GM23248 (cell line): ENCODE data around the gene PRSS3.
"Not testable (repeated sequence)": the region's sequence is repeated elsewhere in the genome, so short reads cannot be mapped to it uniquely, and the experiment has no call there.

Source experiments
- EZH2 ChIP-seq: fragments of 200-600 bp; sonication (generic); IDR thresholded peaks from 2 replicates; pipeline ENCODE4 v1.6.1; 2018; ENCODE audit warnings: antibody characterized with exemption, mild to moderate bottlenecking; ENCODE audit not compliant: insufficient read depth, poor library complexity, severe bottlenecking
- EZH2phosphoT487 ChIP-seq: fragments of 200-600 bp; sonication (generic); IDR thresholded peaks from 2 replicates; pipeline ENCODE4 v1.6.1; 2018; ENCODE audit warnings: antibody characterized with exemption, moderate library complexity, mild to moderate bottlenecking, low read depth; ENCODE audit not compliant: insufficient read depth

DNA sequence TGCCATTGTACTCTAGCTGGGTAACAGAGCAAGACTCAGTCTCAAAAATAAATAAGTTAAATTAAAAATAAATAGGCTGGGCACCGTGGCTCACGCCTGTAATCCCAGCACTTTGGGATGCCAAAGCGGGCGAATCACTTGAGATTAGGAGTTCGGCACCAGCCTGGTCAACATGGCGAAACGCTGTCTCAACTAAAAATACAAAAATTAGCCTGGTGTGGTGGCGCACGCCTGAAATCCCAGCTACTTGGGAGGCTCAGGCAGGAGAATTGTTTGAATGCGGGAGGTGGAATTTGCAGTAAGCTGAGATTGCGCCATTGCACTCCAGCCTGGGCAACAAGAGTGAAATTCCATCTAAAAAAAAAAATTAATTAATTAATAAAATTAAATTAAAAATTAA is 31.9 kb downstream of the PRSS3 start:
- TF ChIP-seq EZH2phosphoT487, EZH2: not testable (repeated sequence)
